ENCODE results near the gene SHC2. TPM values are rescaled to one million over a fixed set of nuclear protein-coding genes. Genes with fewer than 3 reads are reported as not detected.

Gene SHC2
- total and polyA plus RNA-seq, 8 donors = 13.8 to 169 (median 36.6) TPM

DNA sequence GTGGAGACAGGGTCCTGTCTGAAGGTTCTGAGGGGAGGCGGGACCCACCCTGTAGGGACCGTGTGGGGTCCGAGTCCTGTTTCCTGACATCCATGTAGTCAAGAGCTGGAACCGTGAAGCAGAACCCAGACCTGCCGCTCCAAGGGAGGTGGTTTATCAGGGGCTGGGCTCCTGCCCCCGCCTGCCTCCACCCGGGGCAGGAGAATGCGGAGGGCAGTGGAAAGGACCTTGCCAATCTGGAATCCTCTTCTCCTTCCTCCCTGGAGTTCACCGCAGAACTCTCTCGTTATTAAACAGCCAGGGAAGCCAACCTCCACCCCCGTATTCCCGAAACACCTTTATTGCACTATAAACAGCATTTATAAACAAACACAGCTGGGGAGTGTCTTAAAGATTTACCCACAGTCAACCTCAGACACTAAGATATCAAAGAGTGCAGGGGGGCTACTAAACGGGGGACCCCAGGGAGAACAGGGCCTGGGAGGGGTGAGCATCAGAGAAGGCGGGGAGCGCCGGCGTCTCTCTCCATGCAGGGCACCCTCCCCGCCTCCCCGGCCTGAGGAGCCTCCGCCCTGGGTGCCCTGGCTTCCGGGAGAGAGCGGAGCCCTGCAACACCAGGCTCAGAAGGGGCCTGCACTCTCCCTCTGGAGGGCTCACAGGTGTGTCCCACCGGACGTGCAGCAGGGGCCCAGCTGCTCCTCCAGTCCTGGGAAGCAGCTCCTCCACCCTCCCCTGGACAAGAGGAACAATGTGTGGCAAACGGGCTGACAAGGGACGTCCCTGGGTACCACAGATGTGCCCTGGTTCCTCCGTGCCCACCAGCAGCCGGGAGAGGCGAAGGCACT is 55.5 kb downstream of the SHC2 start:
- WGBS, 5 donors = 18 to 33% (median 27%) methylated on average over 23 to 29 of the region's 29 CpGs
- no peak overlapping the region for H3K27ac ChIP-seq
- H3K4me1 ChIP-seq = peaks cover 18 to 29% (median 28%) of the 10 kb centered on the region in 4 donors
- no peak overlapping the region for H3K4me3 ChIP-seq
- no peaks in the 10 kb centered on the region for H3K9me3 ChIP-seq
- DNase-seq = no peak
- intact Hi-C loops (cut with DNase I; ENCODE audit: low total_unique reads) = no loop called here
- peaks cover 5 to 91% (median 81%) of the 10 kb centered on the region in 3 donors for H3K27me3 ChIP-seq
- H3K36me3 ChIP-seq = no peaks in the 10 kb centered on the region
- TF ChIP-seq POLR2A (IDR thresholded peaks at IDR 0.05) (no peak), EP300 (IDR thresholded peaks at IDR 0.05) (no peak), POLR2AphosphoS5 (IDR thresholded peaks at IDR 0.05) (no peak)
- TF ChIP-seq, protein P1, sequence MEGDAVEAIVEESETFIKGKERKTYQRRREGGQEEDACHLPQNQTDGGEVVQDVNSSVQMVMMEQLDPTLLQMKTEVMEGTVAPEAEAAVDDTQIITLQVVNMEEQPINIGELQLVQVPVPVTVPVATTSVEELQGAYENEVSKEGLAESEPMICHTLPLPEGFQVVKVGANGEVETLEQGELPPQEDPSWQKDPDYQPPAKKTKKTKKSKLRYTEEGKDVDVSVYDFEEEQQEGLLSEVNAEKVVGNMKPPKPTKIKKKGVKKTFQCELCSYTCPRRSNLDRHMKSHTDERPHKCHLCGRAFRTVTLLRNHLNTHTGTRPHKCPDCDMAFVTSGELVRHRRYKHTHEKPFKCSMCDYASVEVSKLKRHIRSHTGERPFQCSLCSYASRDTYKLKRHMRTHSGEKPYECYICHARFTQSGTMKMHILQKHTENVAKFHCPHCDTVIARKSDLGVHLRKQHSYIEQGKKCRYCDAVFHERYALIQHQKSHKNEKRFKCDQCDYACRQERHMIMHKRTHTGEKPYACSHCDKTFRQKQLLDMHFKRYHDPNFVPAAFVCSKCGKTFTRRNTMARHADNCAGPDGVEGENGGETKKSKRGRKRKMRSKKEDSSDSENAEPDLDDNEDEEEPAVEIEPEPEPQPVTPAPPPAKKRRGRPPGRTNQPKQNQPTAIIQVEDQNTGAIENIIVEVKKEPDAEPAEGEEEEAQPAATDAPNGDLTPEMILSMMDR (IDR thresholded peaks at IDR 0.05) = no peak

DNA sequence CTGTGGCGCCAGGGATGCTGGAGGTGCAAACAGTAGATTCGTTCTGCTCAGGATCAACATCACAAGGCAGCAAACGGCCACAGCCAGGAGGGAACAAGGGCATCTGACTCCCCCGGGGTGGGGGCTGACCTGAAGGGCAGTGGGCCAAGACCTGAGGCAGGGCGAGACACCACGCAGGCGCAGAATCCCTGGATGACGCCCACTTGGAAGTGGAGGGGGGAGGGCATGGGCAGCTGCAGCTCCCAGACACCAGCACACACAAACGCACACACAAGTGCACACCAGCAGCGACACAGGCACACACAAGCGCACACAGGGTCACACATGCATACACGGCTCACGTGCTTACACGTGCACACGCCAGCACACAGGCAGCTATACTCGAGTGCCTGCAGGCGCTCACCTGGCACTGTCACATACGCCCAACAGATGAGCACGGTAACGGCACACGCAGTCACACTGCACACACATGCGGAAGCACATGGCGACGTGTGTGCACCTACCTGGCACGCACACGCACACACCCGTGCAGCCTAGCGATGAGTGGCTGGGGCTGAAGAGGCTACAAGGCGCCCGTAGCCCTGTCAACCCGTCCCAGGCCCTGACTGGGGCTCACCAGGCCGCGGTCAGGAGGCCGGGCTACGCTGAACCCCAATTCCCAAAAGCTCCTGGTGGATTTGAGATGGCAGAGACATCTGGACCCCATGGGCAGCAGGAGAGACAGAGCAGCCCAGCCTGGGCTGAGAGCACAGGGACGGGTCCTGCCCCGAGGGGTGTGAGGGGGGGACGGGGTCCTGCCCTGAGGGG is 57.4 kb downstream of the SHC2 start:
- peaks cover 0 to 83% (median 66%) of the 10 kb centered on the region in 3 donors for H3K27me3 ChIP-seq

DNA sequence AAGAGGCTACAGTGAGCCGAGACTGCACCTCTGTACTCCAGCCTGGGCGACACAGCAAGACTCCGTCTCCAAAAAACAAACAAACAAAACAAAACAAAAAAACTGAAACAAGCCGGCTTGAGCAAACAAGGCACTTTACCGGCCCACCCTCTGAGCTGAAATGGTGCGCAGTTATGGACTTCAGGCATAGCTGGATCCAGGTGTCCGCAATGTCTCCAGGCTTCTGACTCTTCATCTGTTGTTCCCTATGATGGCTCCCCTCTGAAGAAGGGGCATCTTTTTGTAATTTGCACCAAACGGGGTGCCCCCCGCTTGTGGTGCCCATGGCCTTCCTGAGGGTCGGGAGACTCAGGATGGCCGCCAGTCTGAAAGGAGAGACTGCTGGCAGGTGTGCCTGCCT is 58.0 kb downstream of the SHC2 start:
- 83 to 91% (median 87%) methylated on average over 11 of the region's 11 CpGs for WGBS, 5 donors
- Histone ChIP-seq H3K4me1 (peaks cover 0 to 8% (median 4%) of the 10 kb centered on the region in 4 donors), H3K27me3 (peaks cover 0 to 83% (median 59%) of the 10 kb centered on the region in 3 donors), H3K9me3 (no peaks in the 10 kb centered on the region), H3K36me3 (no peaks in the 10 kb centered on the region), H3K27ac (no peak overlapping the region), H3K4me3 (no peak overlapping the region)
- TF ChIP-seq POLR2AphosphoS5 (IDR thresholded peaks at IDR 0.05) (no peak), EP300 (IDR thresholded peaks at IDR 0.05) (no peak), POLR2A (IDR thresholded peaks at IDR 0.05) (no peak)
- TF ChIP-seq, protein P1 (IDR thresholded peaks at IDR 0.05) = no peak
- DNase-seq = no peak
- intact Hi-C loops (cut with DNase I; ENCODE audit: low total_unique reads) = no loop called here

More for the DNA sequence above, 57.4 kb downstream of the SHC2 start:
- H3K9me3 ChIP-seq = no peaks in the 10 kb centered on the region
- 69 to 81% (median 74%) methylated on average over 16 to 38 of the region's 38 CpGs for WGBS, 5 donors
- DNase-seq = no peak
- H3K27ac ChIP-seq = no peak overlapping the region
- peaks cover 2 to 11% (median 9%) of the 10 kb centered on the region in 4 donors for H3K4me1 ChIP-seq
- intact Hi-C loops (cut with DNase I; ENCODE audit: low total_unique reads) = no loop called here
- H3K4me3 ChIP-seq = no peak overlapping the region
- H3K36me3 ChIP-seq = no peaks in the 10 kb centered on the region
- no peak for TF ChIP-seq EP300 (IDR thresholded peaks at IDR 0.05)
- TF ChIP-seq, protein P1 (IDR thresholded peaks at IDR 0.05) = no peak
- TF ChIP-seq POLR2A (IDR thresholded peaks at IDR 0.05) = no peak
- no peak for TF ChIP-seq POLR2AphosphoS5 (IDR thresholded peaks at IDR 0.05)

DNA sequence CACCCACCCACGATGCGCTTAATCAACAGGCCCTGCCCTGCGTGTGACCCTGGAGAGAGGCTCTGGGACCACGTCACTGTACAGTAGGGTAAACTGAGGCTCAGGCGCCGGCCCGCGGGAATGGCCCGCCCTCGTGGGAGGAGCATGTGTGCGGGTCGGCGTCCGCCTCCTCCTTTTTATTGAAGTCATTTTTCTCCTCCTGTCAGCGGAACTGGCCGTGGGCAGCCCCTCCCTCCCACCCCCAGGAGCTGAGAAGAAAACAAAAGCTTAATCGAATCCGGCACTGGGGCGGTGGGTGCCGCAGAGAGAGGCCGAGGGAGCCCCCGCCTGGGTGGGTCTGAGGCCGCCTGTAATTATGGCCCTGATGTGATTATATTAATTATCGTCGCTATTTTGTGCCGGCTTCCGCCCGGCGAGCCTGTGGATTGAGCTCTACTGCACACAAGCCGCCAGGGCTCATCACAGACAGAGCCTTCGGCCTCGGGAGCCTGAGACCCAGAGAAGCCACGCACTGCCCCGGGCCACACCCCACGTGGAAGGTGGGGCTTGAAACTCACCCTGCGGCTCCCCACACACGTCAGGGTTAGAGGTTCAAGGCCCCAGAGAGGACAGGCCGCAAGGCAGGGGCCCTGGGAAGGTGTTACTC is 58.8 kb downstream of the SHC2 start:
- DNase-seq = peak in 1 of 2 donors; percentile 59
- Histone ChIP-seq H3K27me3 (peaks cover 0 to 82% (median 52%) of the 10 kb centered on the region in 3 donors), H3K27ac (no peak overlapping the region), H3K9me3 (no peaks in the 10 kb centered on the region), H3K4me1 (peaks cover 0 to 8% (median 2%) of the 10 kb centered on the region in 4 donors), H3K4me3 (no peak overlapping the region), H3K36me3 (no peaks in the 10 kb centered on the region)
- WGBS, 5 donors = 22 to 50% (median 30%) methylated on average over 5 to 38 of the region's 38 CpGs
- TF ChIP-seq, protein P1 (IDR thresholded peaks at IDR 0.05) = no peak
- TF ChIP-seq POLR2AphosphoS5 (IDR thresholded peaks at IDR 0.05) (no peak), POLR2A (IDR thresholded peaks at IDR 0.05) (no peak), EP300 (IDR thresholded peaks at IDR 0.05) (no peak)
- intact Hi-C loops (cut with DNase I; ENCODE audit: low total_unique reads) = no loop called here

All from stomach (tissue), 9 donors.